GM12878 (cell line): Measurements from ENCODE around the gene SYNGR3. TPM values are rescaled to one million over a fixed set of nuclear protein-coding genes. Genes with fewer than 3 reads are reported as not detected.
A peak's percentile ranks its signal among the peaks of the same experiment; 100 is the strongest.

ENCODE experiments used
- BRCA1 ChIP-seq: IDR thresholded peaks from 2 replicates; pipeline ENCODE4 v1.6.1; 2011; ENCODE audit warnings: low read depth, low read length, improper control_type of control experiment
- ETV6 ChIP-seq, 2 experiments: fragments of 450-650 bp in 1 of 2; IDR thresholded peaks in 1 of 2; conservative IDR thresholded peaks in 1 of 2; 2 replicates each; pipeline ENCODE4 v1.6.1; 2014; ENCODE audit warnings: antibody characterized with exemption in 1 of 2, borderline replicate concordance in 1 of 2, low read depth in 1 of 2, mild to moderate bottlenecking in 1 of 2, moderate library complexity in 1 of 2
- EZH2 ChIP-seq: IDR thresholded peaks from 2 replicates; pipeline ENCODE4 v1.6.1; 2012; ENCODE audit warnings: low read depth, mild to moderate bottlenecking, control low read depth, inconsistent platforms, low read length, borderline replicate concordance; ENCODE audit not compliant: control insufficient read depth
- FOXK2 ChIP-seq: fragments of 450-650 bp; IDR thresholded peaks from 2 replicates; pipeline ENCODE4 v1.6.1; 2017; ENCODE audit warnings: mild to moderate bottlenecking, moderate library complexity
- HSF1 ChIP-seq: fragments of 150-350 bp; IDR thresholded peaks from 2 replicates; pipeline ENCODE4 v1.6.1; 2014; ENCODE audit warnings: mild to moderate bottlenecking, low read depth, low read length
- LARP7 ChIP-seq: fragments of 450-650 bp; IDR thresholded peaks from 2 replicates; pipeline ENCODE4 v1.6.1; 2017; ENCODE audit warnings: mild to moderate bottlenecking
- MLLT1 ChIP-seq: fragments of 450-650 bp; IDR thresholded peaks from 2 replicates; pipeline ENCODE4 v1.6.1; 2016; ENCODE audit warnings: mild to moderate bottlenecking
- NFYB ChIP-seq: IDR thresholded peaks from 2 replicates; pipeline ENCODE4 v1.6.1; 2011; ENCODE audit warnings: low read depth, mild to moderate bottlenecking, low read length, improper control_type of control experiment, moderate library complexity; ENCODE audit not compliant: insufficient read depth
- PML ChIP-seq: IDR thresholded peaks from 2 replicates; pipeline ENCODE4 v1.6.1; 2012; ENCODE audit warnings: low read length, inconsistent platforms
- RAD51 ChIP-seq: fragments of 450-650 bp; IDR thresholded peaks from 2 replicates; pipeline ENCODE4 v1.6.1; 2016; ENCODE audit warnings: moderate library complexity, mild to moderate bottlenecking, inconsistent platforms
- REST ChIP-seq: IDR thresholded peaks from 2 replicates; pipeline ENCODE4 v1.6.1; 2012; ENCODE audit warnings: mild to moderate bottlenecking, low read depth, low read length
- SKIL ChIP-seq: fragments of 450-650 bp; IDR thresholded peaks from 2 replicates; pipeline ENCODE4 v1.6.1; 2017; ENCODE audit warnings: mild to moderate bottlenecking, low read depth, inconsistent platforms; ENCODE audit not compliant: poor library complexity, severe bottlenecking
- ZNF384 ChIP-seq: IDR thresholded peaks from 2 replicates; pipeline ENCODE4 v1.6.1; 2012; ENCODE audit warnings: low read depth, mild to moderate bottlenecking, low read length, improper control_type of control experiment, borderline replicate concordance
- polyA plus RNA-seq, 11 experiments: library from polyadenylated mRNA; depleted of rRNA in 4 of 11; unstranded in 6 of 11; stranded (reverse) in 5 of 11; fragments of >200 nt; fragmentation: Nextera tagmentation in 4 of 11; fragmentation: Illumina TruSeq in 1 of 11; extraction: Ambion mirVana in 4 of 11; extraction: Trizol in 1 of 11; gene quantifications; 1 replicate in 1 of 11; 2 replicates in 10 of 11; pipeline versions ENCODE4 v1.2.1 to v1.2.3, GENCODE V29; 2011 to 2016; ENCODE audit warnings: inconsistent platforms in 2 of 11, missing spikeins in 2 of 11, low read depth in 1 of 11
- total RNA-seq, 4 experiments: library from RNA; depleted of rRNA in 3 of 4; stranded (reverse); fragments of >200 nt in 3 of 4; fragmentation: Illumina TruSeq in 1 of 4; extraction: Trizol in 1 of 4; gene quantifications; 2 replicates each; pipeline versions ENCODE4 v1.2.1 to v1.2.3, GENCODE V29; 2013 to 2021
- TF ChIP-seq, protein P1 (sequence below): fragments of 450-650 bp; IDR thresholded peaks from 2 replicates; pipeline ENCODE4 v1.6.1; 2016; ENCODE audit warnings: mild to moderate bottlenecking, moderate library complexity, borderline replicate concordance

Gene SYNGR3
- total and polyA plus RNA-seq, 10 of the 15 experiments (the other 5 are each of a cell fraction or from before 2014, with no cell fraction given) = 1.2 to 18.1 (median 6.6) TPM

GRCh38 chr16:1942810-1943726, 46.7 kb upstream of the SYNGR3 start, which contains the start of gene MSRB1 (continued):
- TF ChIP-seq HSF1 (no peak), MLLT1 (0 out of 2 replicates have a peak, but pooled peaks have one; percentile 19), REST (no peak), BRCA1 (no peak), RAD51 (no peak), LARP7 (no peak), PML (no peak), ZNF384 (no peak), NFYB (peak; percentile 76; the same call in 1 of the 2 replicates), FOXK2 (no peak), SKIL (no peak), EZH2 (no peak), ETV6 (conservative IDR thresholded peaks at IDR 0.05 in 1 of 2, IDR thresholded peaks at IDR 0.05 in 1 of 2; ENCODE audit: borderline replicate concordance in 1 of 2, low read depth in 1 of 2) (no peak)
- TF ChIP-seq, protein P1, sequence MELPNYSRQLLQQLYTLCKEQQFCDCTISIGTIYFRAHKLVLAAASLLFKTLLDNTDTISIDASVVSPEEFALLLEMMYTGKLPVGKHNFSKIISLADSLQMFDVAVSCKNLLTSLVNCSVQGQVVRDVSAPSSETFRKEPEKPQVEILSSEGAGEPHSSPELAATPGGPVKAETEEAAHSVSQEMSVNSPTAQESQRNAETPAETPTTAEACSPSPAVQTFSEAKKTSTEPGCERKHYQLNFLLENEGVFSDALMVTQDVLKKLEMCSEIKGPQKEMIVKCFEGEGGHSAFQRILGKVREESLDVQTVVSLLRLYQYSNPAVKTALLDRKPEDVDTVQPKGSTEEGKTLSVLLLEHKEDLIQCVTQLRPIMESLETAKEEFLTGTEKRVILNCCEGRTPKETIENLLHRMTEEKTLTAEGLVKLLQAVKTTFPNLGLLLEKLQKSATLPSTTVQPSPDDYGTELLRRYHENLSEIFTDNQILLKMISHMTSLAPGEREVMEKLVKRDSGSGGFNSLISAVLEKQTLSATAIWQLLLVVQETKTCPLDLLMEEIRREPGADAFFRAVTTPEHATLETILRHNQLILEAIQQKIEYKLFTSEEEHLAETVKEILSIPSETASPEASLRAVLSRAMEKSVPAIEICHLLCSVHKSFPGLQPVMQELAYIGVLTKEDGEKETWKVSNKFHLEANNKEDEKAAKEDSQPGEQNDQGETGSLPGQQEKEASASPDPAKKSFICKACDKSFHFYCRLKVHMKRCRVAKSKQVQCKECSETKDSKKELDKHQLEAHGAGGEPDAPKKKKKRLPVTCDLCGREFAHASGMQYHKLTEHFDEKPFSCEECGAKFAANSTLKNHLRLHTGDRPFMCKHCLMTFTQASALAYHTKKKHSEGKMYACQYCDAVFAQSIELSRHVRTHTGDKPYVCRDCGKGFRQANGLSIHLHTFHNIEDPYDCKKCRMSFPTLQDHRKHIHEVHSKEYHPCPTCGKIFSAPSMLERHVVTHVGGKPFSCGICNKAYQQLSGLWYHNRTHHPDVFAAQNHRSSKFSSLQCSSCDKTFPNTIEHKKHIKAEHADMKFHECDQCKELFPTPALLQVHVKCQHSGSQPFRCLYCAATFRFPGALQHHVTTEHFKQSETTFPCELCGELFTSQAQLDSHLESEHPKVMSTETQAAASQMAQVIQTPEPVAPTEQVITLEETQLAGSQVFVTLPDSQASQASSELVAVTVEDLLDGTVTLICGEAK = no peak; the same call in 1 of the 2 replicates
